Activated CD4-positive, CD25-positive, alpha-beta regulatory T cell (primary cell): ENCODE results near the gene ANO2.
"Not testable (repeated sequence)": the region's sequence is repeated elsewhere in the genome, so short reads cannot be mapped to it uniquely, and the experiment has no call there.

ENCODE experiments used
- DNase-seq, 4 experiments: peaks; one replicate each; lab custom pipeline; 2025; lab: John Stamatoyannopoulos, UW

The ANO2 gene

GRCh38 chr12:5887819-5888218 is 57.2 kb downstream of the ANO2 start:
- not testable (repeated sequence) for DNase-seq

GRCh38 chr12:5884866-5885265 is 60.2 kb downstream of the ANO2 start:
- DNase-seq: no peak

GRCh38 chr12:5884285-5884684 is 60.8 kb downstream of the ANO2 start:
- no peak for DNase-seq

- no peak for DNase-seq
Measured at GRCh38 chr12:5882511-5883190, 62.4 kb downstream of the ANO2 start.

- no peak for DNase-seq
Measured at GRCh38 chr12:5881666-5882065, 63.4 kb downstream of the ANO2 start.

GRCh38 chr12:5881101-5881606 is 63.9 kb downstream of the ANO2 start:
- no peak for DNase-seq

- DNase-seq: no peak
Measured at GRCh38 chr12:5875851-5876250, 69.2 kb downstream of the ANO2 start.

- DNase-seq: no peak
Measured at GRCh38 chr12:5874514-5874913, 70.5 kb downstream of the ANO2 start.

- no peak for DNase-seq
Measured at GRCh38 chr12:5873281-5873919, 71.7 kb downstream of the ANO2 start.

- no peak for DNase-seq
Measured at GRCh38 chr12:5872745-5873144, 72.3 kb downstream of the ANO2 start.

- no peak for DNase-seq
Measured at GRCh38 chr12:5871741-5872140, 73.3 kb downstream of the ANO2 start.

- DNase-seq: no peak
Measured at GRCh38 chr12:5870183-5870582, 74.9 kb downstream of the ANO2 start.

- DNase-seq: no peak
Measured at GRCh38 chr12:5868625-5869295, 76.3 kb downstream of the ANO2 start.

- no peak for DNase-seq
Measured at GRCh38 chr12:5865397-5865796, 79.7 kb downstream of the ANO2 start.

GRCh38 chr12:5864972-5865371 is 80.1 kb downstream of the ANO2 start:
- no peak for DNase-seq

GRCh38 chr12:5864301-5864700 is 80.8 kb downstream of the ANO2 start:
- no peak for DNase-seq

GRCh38 chr12:5861416-5861815 is 83.6 kb downstream of the ANO2 start:
- DNase-seq: no peak

GRCh38 chr12:5856692-5857091 is 88.4 kb downstream of the ANO2 start:
- no peak for DNase-seq

GRCh38 chr12:5846950-5847349 is 98.1 kb downstream of the ANO2 start:
- DNase-seq: no peak

- no peak for DNase-seq
Measured at GRCh38 chr12:5840944-5841343, 104.1 kb downstream of the ANO2 start.

- DNase-seq: no peak
Measured at GRCh38 chr12:5830111-5830510, 114.9 kb downstream of the ANO2 start.

GRCh38 chr12:5827591-5827990 is 117.5 kb downstream of the ANO2 start:
- DNase-seq: no peak

GRCh38 chr12:5825761-5826160 is 119.3 kb downstream of the ANO2 start:
- DNase-seq: not testable (repeated sequence)
